GM12864 (cell line): ENCODE measurements around the gene ITIH3.
A peak's percentile ranks its signal among the peaks of the same experiment; 100 is the strongest.

ENCODE experiments used
- DNase-seq: peaks from one replicate; pipeline ENCODE4 v3.0.0-alpha.2; 2011; ENCODE audit warnings: low read depth
- H3K4me3 ChIP-seq: 2 replicates; pipeline ENCODE4 v1.5.1; 2011; ENCODE audit warnings: mild to moderate bottlenecking, low read depth, low read length, control low read depth
- CTCF ChIP-seq: IDR thresholded peaks from 2 replicates; pipeline ENCODE4 v1.5.1; 2011; ENCODE audit warnings: low read depth, mild to moderate bottlenecking, moderate library complexity, low read length, control low read depth, inconsistent platforms; ENCODE audit errors: missing control alignments

Gene ITIH3

GRCh38 chr3:52847241-52847640 is 52.6 kb downstream of the ITIH3 start:
- no peak for TF ChIP-seq CTCF
- H3K4me3 ChIP-seq: no peak overlapping the region
- DNase-seq: no peak

- no peak overlapping the region for H3K4me3 ChIP-seq
- no peak for TF ChIP-seq CTCF
- DNase-seq: no peak
These were observed 53.1 kb downstream of the ITIH3 start for GRCh38 chr3:52847726-52848125.

GRCh38 chr3:52848617-52849016 is 54.0 kb downstream of the ITIH3 start:
- TF ChIP-seq CTCF: no peak
- no peak for DNase-seq
- no peak overlapping the region for H3K4me3 ChIP-seq

GRCh38 chr3:52849656-52850055 is 55.1 kb downstream of the ITIH3 start:
- no peak for TF ChIP-seq CTCF
- DNase-seq: no peak

GRCh38 chr3:52851348-52851747 is 56.8 kb downstream of the ITIH3 start:
- DNase-seq: peak; percentile 15

More at GRCh38 chr3:52849656-52850055, 55.1 kb downstream of the ITIH3 start:
- H3K4me3 ChIP-seq: no peak overlapping the region

GRCh38 chr3:52852419-52852818 is 57.8 kb downstream of the ITIH3 start:
- TF ChIP-seq CTCF: no peak
- no peak for DNase-seq

More at GRCh38 chr3:52851348-52851747, 56.8 kb downstream of the ITIH3 start:
- peak; percentile 66 for TF ChIP-seq CTCF
- no peak overlapping the region for H3K4me3 ChIP-seq

GRCh38 chr3:52854013-52854412 is 59.4 kb downstream of the ITIH3 start:
- no peak for DNase-seq
- no peak for TF ChIP-seq CTCF
- H3K4me3 ChIP-seq: no peak overlapping the region

More at GRCh38 chr3:52852419-52852818, 57.8 kb downstream of the ITIH3 start:
- no peak overlapping the region for H3K4me3 ChIP-seq
